ENCODE measurements around the gene SHC3. TPM values are rescaled to one million over a fixed set of nuclear protein-coding genes. Genes with fewer than 3 reads are reported as not detected.

The SHC3 gene
- total and polyA plus RNA-seq, 2 donors (not counting 3 experiments of a cell fraction or from before 2014, with no cell fraction given), result 1.0 to 2.0 TPM

DNA sequence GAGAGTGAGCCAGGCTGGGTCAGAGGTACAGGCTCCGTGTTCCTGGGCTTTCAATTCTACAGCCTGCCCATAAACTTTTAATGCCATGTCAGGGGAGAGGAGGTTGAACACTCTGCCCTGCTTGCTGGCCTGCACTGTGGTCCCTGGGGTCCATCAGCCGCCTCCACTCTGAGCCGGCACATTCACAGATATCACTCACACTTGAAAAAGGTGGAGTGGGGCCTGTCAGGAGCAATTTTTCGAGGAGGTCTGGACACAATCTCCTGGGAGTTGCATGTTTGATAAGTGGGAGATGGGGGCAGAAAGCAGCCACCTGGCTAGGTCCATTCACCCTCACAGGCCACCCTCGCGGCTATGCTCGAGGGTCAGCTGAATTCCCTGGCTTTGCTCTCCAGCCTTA, 164.5 kb downstream of the SHC3 start:
- Histone ChIP-seq H3K4me3 (replicated peaks in 1 of 3; ENCODE audit: insufficient read depth in 1 of 3, low read depth in 1 of 3, low read length in 3 of 3) (no peak overlapping the region), H3K4me2 (ENCODE audit: insufficient read depth, low read length) (no peak overlapping the region), H4K20me1 (replicated peaks; ENCODE audit: control insufficient read depth, extremely low read depth, insufficient read depth, low read length) (no peaks in the 10 kb centered on the region), H3K27ac (ENCODE audit: insufficient read depth, low read depth, low read length) (no peak overlapping the region), H3K36me3 (ENCODE audit: control insufficient read depth in 2 of 2, extremely low read depth in 1 of 2, insufficient read depth in 2 of 2, low read length in 2 of 2) (no peaks in the 10 kb centered on the region), H3K27me3 (ENCODE audit: control insufficient read depth in 2 of 2, insufficient read depth in 2 of 2, low read length in 2 of 2) (peaks cover 0 to 2% of the 10 kb centered on the region in 2 experiments), H2AFZ (ENCODE audit: low read depth, low read length) (no peak overlapping the region), H3K9ac (replicated peaks; ENCODE audit: extremely low read depth, insufficient read depth, low read length) (no peak overlapping the region), H3K79me2 (ENCODE audit: control insufficient read depth, insufficient read depth, low read length) (no peaks in the 10 kb centered on the region), H3K9me1 (replicated peaks; ENCODE audit: control insufficient read depth, extremely low read depth, insufficient read depth, low read length) (no peaks in the 10 kb centered on the region), H3K4me1 (ENCODE audit: control insufficient read depth, extremely low read depth, insufficient read depth, low read length) (peaks cover 2% of the 10 kb centered on the region), H3K9me3 (replicated peaks; ENCODE audit: control insufficient read depth, insufficient read depth, low read length) (no peaks in the 10 kb centered on the region)
- BruUV-seq (replicated peaks), result no TSS peak
- dilution Hi-C loops (cut with MboI; ENCODE audit: extremely low pct_ligation_motif_present, low sequenced_read_pairs) (no loop called here), intact Hi-C loops (cut with micrococcal nuclease) (no loop called here)
- DNase-seq (ENCODE audit: low read depth, low spot score) (no peak), FAIRE-seq (no peak)
- ChIA-PET POLR2A (no interaction called here), CTCF (interaction anchor here (1.7 kb wide), 1 partner anchor 13 kb away, joined by 5 read pairs; no protein-coding TSS in a partner anchor)
- TF ChIP-seq POLR2AphosphoS5 (IDR thresholded peaks at IDR 0.05; ENCODE audit: insufficient read depth, low read depth, low read length), result no peak
- TF ChIP-seq, protein P1, sequence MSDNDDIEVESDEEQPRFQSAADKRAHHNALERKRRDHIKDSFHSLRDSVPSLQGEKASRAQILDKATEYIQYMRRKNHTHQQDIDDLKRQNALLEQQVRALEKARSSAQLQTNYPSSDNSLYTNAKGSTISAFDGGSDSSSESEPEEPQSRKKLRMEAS (IDR thresholded peaks at IDR 0.05; ENCODE audit: insufficient read depth, insufficient read length), result no peak
- TF ChIP-seq POLR2A (IDR thresholded peaks at IDR 0.05; ENCODE audit: low read depth, low read length), result no peak
- TF ChIP-seq MYC (IDR thresholded peaks at IDR 0.05; ENCODE audit: low read depth, low read length), result no peak
- TF ChIP-seq FOS (IDR thresholded peaks at IDR 0.05; ENCODE audit: borderline replicate concordance, insufficient read depth, low read length), result no peak
- TF ChIP-seq EZH2 (IDR thresholded peaks at IDR 0.05; ENCODE audit: borderline replicate concordance, low read depth, low read length, severe bottlenecking), result no peak
- TF ChIP-seq, protein P2, sequence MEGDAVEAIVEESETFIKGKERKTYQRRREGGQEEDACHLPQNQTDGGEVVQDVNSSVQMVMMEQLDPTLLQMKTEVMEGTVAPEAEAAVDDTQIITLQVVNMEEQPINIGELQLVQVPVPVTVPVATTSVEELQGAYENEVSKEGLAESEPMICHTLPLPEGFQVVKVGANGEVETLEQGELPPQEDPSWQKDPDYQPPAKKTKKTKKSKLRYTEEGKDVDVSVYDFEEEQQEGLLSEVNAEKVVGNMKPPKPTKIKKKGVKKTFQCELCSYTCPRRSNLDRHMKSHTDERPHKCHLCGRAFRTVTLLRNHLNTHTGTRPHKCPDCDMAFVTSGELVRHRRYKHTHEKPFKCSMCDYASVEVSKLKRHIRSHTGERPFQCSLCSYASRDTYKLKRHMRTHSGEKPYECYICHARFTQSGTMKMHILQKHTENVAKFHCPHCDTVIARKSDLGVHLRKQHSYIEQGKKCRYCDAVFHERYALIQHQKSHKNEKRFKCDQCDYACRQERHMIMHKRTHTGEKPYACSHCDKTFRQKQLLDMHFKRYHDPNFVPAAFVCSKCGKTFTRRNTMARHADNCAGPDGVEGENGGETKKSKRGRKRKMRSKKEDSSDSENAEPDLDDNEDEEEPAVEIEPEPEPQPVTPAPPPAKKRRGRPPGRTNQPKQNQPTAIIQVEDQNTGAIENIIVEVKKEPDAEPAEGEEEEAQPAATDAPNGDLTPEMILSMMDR (IDR thresholded peaks at IDR 0.05; ENCODE audit: extremely low read depth in 1 of 2, insufficient read depth in 1 of 2, low read depth in 1 of 2, low read length in 2 of 2), result no peak
- TF ChIP-seq JUN (IDR thresholded peaks at IDR 0.05; ENCODE audit: borderline replicate concordance, insufficient read depth, insufficient read length, low read depth), result no peak
- TF ChIP-seq GATA2 (IDR thresholded peaks at IDR 0.05; ENCODE audit: insufficient read depth, insufficient read length, low read depth, low read length), result no peak
